H1 (cell line): ENCODE data around the gene NR2C2.

Experiments used
- CBX8 ChIP-seq: fragments of 300-800, 300-1000 bp; sonication (generic); IDR thresholded peaks from 2 replicates; pipeline ENCODE4 v1.7.1; 2016; ENCODE audit warnings: low read depth, low read length, borderline replicate concordance
- CHD2 ChIP-seq: IDR thresholded peaks from 2 replicates; pipeline ENCODE4 v1.6.1; 2012; ENCODE audit warnings: low read length, improper control_type of control experiment
- EP300 ChIP-seq, 2 experiments: IDR thresholded peaks; 1 replicate in 1 of 2; 2 replicates in 1 of 2; pipeline ENCODE4 v1.6.1; 2011 to 2012; ENCODE audit warnings: low read depth in 2 of 2, low read length in 2 of 2, mild to moderate bottlenecking in 2 of 2, borderline replicate concordance in 1 of 2, inconsistent platforms in 1 of 2, moderate library complexity in 1 of 2
- HDAC6 ChIP-seq: IDR thresholded peaks from one replicate; pipeline ENCODE4 v1.7.1; 2012; ENCODE audit warnings: low read depth, mild to moderate bottlenecking, inconsistent platforms, low read length, moderate library complexity
- JUN ChIP-seq: IDR thresholded peaks from 2 replicates; pipeline ENCODE4 v1.6.1; 2011; ENCODE audit warnings: low read depth, mild to moderate bottlenecking, improper control_type of control experiment, low read length
- MAFK ChIP-seq: IDR thresholded peaks from 2 replicates; pipeline ENCODE4 v1.6.1; 2012; ENCODE audit warnings: low read depth, mild to moderate bottlenecking, improper control_type of control experiment, low read length
- NRF1 ChIP-seq: IDR thresholded peaks from 2 replicates; pipeline ENCODE4 v1.6.1; 2011; ENCODE audit warnings: mild to moderate bottlenecking, low read depth, low read length, improper control_type of control experiment
- SAP30 ChIP-seq: fragments of 300-600 bp; sonication (generic); IDR thresholded peaks from 2 replicates; pipeline ENCODE4 v1.7.1; 2012; ENCODE audit warnings: low read length, moderate library complexity, mild to moderate bottlenecking, inconsistent platforms; ENCODE audit not compliant: insufficient read depth, insufficient replicate concordance
- TF ChIP-seq, protein P1 (sequence below), 3 experiments: IDR thresholded peaks; 1 replicate in 2 of 3; 2 replicates in 1 of 3; pipeline versions ENCODE4 v1.5.1 to v1.6.1; 2011; ENCODE audit warnings: low read length in 3 of 3, mild to moderate bottlenecking in 3 of 3, inconsistent platforms in 2 of 3, low read depth in 1 of 3, moderate library complexity in 1 of 3; ENCODE audit not compliant: insufficient read depth in 1 of 3; ENCODE audit errors: control extremely low read depth in 1 of 3
- TF ChIP-seq, protein P2 (sequence below): IDR thresholded peaks from 2 replicates; pipeline ENCODE4 v1.6.1; 2011; ENCODE audit warnings: low read length, improper control_type of control experiment

DNA sequence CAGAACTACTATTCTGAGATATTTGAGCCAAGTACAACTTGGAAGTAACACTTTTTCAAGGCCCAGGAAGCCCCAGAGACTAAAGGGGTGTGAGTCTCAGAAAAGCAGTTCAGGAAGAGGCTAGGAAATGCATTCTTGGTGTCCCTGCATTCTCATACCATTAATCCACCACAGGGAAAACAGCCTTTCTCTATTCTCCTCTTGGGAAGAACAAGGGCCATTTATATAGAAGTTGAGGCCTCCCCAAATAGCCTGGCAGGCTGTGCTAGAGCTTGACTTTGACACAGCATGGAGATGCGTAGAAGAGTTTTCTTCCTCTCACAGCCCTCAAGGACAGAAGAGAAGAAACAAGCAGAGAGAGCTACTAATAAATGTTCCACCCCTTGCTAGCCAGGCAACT is 5.5 kb upstream of the NR2C2 start:
- no peak for TF ChIP-seq CBX8
- TF ChIP-seq JUN: no peak
- TF ChIP-seq CHD2: no peak
- TF ChIP-seq, protein P1, sequence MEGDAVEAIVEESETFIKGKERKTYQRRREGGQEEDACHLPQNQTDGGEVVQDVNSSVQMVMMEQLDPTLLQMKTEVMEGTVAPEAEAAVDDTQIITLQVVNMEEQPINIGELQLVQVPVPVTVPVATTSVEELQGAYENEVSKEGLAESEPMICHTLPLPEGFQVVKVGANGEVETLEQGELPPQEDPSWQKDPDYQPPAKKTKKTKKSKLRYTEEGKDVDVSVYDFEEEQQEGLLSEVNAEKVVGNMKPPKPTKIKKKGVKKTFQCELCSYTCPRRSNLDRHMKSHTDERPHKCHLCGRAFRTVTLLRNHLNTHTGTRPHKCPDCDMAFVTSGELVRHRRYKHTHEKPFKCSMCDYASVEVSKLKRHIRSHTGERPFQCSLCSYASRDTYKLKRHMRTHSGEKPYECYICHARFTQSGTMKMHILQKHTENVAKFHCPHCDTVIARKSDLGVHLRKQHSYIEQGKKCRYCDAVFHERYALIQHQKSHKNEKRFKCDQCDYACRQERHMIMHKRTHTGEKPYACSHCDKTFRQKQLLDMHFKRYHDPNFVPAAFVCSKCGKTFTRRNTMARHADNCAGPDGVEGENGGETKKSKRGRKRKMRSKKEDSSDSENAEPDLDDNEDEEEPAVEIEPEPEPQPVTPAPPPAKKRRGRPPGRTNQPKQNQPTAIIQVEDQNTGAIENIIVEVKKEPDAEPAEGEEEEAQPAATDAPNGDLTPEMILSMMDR (IDR thresholded peaks at IDR 0.05; ENCODE audit: control extremely low read depth in 1 of 3, insufficient read depth in 1 of 3, low read depth in 1 of 3, low read length in 3 of 3): no peak
- no peak for TF ChIP-seq NRF1
- TF ChIP-seq, protein P2, sequence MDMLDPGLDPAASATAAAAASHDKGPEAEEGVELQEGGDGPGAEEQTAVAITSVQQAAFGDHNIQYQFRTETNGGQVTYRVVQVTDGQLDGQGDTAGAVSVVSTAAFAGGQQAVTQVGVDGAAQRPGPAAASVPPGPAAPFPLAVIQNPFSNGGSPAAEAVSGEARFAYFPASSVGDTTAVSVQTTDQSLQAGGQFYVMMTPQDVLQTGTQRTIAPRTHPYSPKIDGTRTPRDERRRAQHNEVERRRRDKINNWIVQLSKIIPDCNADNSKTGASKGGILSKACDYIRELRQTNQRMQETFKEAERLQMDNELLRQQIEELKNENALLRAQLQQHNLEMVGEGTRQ: no peak
- no peak for TF ChIP-seq MAFK
- no peak for TF ChIP-seq EP300 (IDR thresholded peaks at IDR 0.05; ENCODE audit: borderline replicate concordance in 1 of 2, low read depth in 2 of 2, low read length in 2 of 2)
- no peak for TF ChIP-seq HDAC6
- TF ChIP-seq SAP30: no peak
